GM12864 (cell line): ENCODE measurements around the gene PTPRT.

Experiments used
- DNase-seq: peaks from one replicate; pipeline ENCODE4 v3.0.0-alpha.2; 2011; ENCODE audit warnings: low read depth
- H3K4me3 ChIP-seq: 2 replicates; pipeline ENCODE4 v1.5.1; 2011; ENCODE audit warnings: mild to moderate bottlenecking, low read depth, low read length, control low read depth
- CTCF ChIP-seq: IDR thresholded peaks from 2 replicates; pipeline ENCODE4 v1.5.1; 2011; ENCODE audit warnings: low read depth, mild to moderate bottlenecking, moderate library complexity, low read length, control low read depth, inconsistent platforms; ENCODE audit errors: missing control alignments

The PTPRT gene

DNA sequence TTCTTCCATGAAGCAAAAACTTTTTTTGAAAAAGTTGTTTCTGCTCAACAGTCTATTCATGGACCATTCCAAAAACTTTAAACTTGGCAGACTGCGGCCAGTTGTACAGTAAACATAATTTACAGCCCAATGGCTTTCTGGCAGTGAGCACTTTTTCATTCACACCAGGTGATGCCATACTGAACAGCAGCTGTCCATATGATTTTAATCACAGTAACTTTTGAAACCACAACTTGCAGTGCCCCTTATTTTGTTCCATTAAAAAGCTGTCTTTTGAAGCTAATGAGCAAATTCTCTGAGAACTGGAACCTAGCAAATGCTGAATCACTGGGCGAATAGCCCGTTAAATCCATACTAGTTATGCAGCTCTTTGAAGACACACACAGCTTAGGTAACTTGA is 576.6 kb downstream of the PTPRT start:
- no peak for TF ChIP-seq CTCF
- no peak overlapping the region for H3K4me3 ChIP-seq
- DNase-seq = no peak

DNA sequence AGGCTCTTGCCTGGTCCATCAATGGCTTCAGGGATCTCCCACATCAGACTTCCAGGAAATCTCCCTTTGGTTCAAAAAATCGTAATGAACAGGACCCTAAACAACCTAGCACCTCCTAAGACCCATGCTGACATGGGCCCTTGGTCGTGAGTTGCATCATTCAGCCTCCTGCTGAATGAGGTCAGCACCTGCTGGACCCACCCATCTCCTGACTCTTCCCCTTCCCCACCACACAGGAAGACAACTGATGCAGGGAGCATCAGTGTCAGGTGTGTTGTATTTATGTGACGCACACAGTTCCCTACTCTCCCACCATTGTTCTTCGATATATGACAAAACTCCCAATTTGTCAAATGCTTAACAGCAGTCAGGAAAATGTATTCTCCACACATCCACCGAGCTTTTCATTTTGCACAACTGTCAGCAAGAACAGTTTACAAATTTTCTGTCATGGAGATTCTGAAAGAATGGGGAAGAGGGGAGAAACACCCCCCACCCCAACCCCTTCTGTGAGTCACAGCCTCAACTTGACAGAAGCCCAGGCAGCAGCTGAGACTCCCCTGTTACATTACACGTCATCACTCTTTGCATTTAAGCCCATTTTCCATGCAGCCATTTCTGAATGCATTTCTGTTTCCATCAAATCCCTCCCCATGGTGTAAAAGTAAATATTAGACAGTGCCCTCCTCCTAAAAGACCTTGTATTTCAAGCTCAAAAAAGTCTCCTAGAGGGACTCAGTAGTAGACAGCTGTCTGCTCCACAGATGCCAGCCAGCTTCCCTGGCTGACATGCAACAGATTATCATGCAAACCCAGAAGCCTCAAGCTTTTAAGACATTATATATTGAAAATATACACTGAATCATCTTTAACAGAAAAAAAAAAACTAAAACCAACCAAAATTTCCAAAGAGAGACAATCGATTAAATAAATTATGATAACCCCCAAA is 577.5 kb downstream of the PTPRT start:
- no peak for DNase-seq
- no peak overlapping the region for H3K4me3 ChIP-seq
- no peak for TF ChIP-seq CTCF

DNA sequence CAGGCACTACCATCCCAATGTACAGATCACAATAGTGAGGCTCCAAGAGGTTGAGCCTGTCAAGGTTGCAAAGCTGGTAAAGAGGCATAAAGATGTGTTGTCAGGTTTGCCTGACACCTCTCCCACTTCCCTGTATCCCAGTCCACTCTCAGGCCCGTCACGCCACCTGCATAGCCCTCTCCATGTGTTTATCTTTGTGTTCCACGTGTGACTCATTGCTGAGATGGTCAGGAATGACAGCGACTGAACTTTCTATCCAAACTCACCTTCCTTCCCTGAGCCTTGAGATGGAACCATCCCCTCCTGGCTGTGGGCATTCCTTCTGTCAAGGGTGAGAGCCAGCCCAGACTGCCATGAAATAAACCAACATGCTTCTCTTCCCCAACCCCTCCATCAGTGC is 578.3 kb downstream of the PTPRT start:
- no peak for DNase-seq
- no peak for TF ChIP-seq CTCF
- H3K4me3 ChIP-seq = no peak overlapping the region

GRCh38 chr20:42610070-42610469 is 579.6 kb downstream of the PTPRT start:
- H3K4me3 ChIP-seq = no peak overlapping the region
- DNase-seq = no peak
- no peak for TF ChIP-seq CTCF

DNA sequence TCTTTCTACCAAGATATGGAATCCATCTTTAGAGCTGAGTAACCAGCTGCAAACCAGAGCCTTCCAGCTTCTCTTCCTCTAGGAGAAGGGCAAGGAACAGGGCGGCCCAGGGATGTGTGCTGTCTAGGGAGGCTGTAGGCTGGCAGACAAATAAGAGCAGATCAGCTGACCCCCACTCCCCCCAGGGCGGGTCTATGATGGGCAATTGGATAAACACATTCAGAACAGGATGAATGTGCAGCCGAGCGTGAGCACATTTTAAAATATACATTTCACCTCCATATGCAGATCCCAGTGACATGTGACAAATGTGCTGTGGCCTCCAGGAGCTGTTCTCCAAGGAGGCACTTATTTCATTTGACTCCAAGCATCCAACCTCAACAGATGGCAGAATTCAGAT is 580.1 kb downstream of the PTPRT start:
- TF ChIP-seq CTCF = no peak
- H3K4me3 ChIP-seq = no peak overlapping the region
- no peak for DNase-seq

GRCh38 chr20:42604998-42605956 is 584.4 kb downstream of the PTPRT start:
- no peak for DNase-seq
- no peak overlapping the region for H3K4me3 ChIP-seq
- TF ChIP-seq CTCF = no peak
